IMR-90 (cell line): ENCODE data around the gene C17orf78. TPM values are rescaled to one million over a fixed set of nuclear protein-coding genes. Genes with fewer than 3 reads are reported as not detected.
"Not testable (repeated sequence)": the region's sequence is repeated elsewhere in the genome, so short reads cannot be mapped to it uniquely, and the experiment has no call there.

ENCODE experiments used
- ATAC-seq: fragments of 200-7000 bp; cut with Tn5 transposase; 2 replicates; pipeline ENCODE4 v1.9.1; 2020; ENCODE audit warnings: low read depth, mild to moderate bottlenecking, moderate library complexity
- BruUV-seq: library from RNA; stranded (reverse); fragments of 400-500 nt; replicated peaks from 2 replicates; lab custom pipeline; 2021; lab: Mats Ljungman, UMichigan
- CTCF ChIA-PET: fragments of 300-600 bp; formaldehyde crosslinking; extraction: SDS; loops from one replicate; lab custom pipeline; 2021; ENCODE audit warnings: antibody characterized with exemption; lab: Yijun Ruan, JAX
- POLR2A ChIA-PET: fragments of 300-600 bp; sonication (Branson Sonifier 250); formaldehyde crosslinking; loops from one replicate; lab custom pipeline; 2022; ENCODE audit warnings: antibody characterized with exemption; ENCODE audit not compliant: unreplicated experiment; lab: Charles Lee
- DNase-seq: peaks from one replicate; pipeline ENCODE4 v3.0.0; 2013
- H2AFZ ChIP-seq: replicated peaks from 2 replicates; pipeline ENCODE3; 2013; ENCODE audit warnings: low read length, mild to moderate bottlenecking; ENCODE audit not compliant: poor library complexity
- H2AK5ac ChIP-seq: 2 replicates; pipeline ENCODE4 v1.6.1; 2013; ENCODE audit warnings: low read depth, low read length, inconsistent platforms
- H2AK9ac ChIP-seq: replicated peaks from 2 replicates; pipeline ENCODE3; 2013; ENCODE audit warnings: mild to moderate bottlenecking, low read depth, low read length, moderate library complexity; ENCODE audit not compliant: poor library complexity
- H2BK120ac ChIP-seq: 2 replicates; pipeline ENCODE4 v1.6.1; 2013; ENCODE audit warnings: low read depth, low read length, inconsistent platforms
- H2BK15ac ChIP-seq: 3 replicates; pipeline ENCODE4 v1.6.1; 2013; ENCODE audit warnings: low read depth, low read length, inconsistent platforms
- H2BK20ac ChIP-seq: 2 replicates; pipeline ENCODE4 v1.6.1; 2013; ENCODE audit warnings: low read depth, mild to moderate bottlenecking, inconsistent platforms, low read length, moderate library complexity
- H2BK5ac ChIP-seq: 2 replicates; pipeline ENCODE4 v1.6.1; 2013; ENCODE audit warnings: mild to moderate bottlenecking, low read depth, low read length, inconsistent platforms; ENCODE audit not compliant: poor library complexity, severe bottlenecking
- H3K14ac ChIP-seq: replicated peaks from 2 replicates; pipeline ENCODE4 v1.6.1; 2013; ENCODE audit warnings: low read depth, low read length, inconsistent platforms
- H3K18ac ChIP-seq: 2 replicates; pipeline ENCODE4 v1.6.1; 2013; ENCODE audit warnings: low read depth, low read length, control low read depth
- H3K23ac ChIP-seq: 2 replicates; pipeline ENCODE4 v1.6.1; 2013; ENCODE audit warnings: low read depth, low read length, inconsistent platforms
- H3K27ac ChIP-seq: 2 replicates; pipeline ENCODE4 v1.5.1; 2013; ENCODE audit warnings: mild to moderate bottlenecking, control low read depth, low read length; ENCODE audit not compliant: insufficient read depth
- H3K27me3 ChIP-seq: 2 replicates; pipeline ENCODE4 v1.6.1; 2013; ENCODE audit warnings: low read length; ENCODE audit not compliant: control insufficient read depth, insufficient read depth
- H3K36me3 ChIP-seq: 2 replicates; pipeline ENCODE4 v1.6.1; 2013; ENCODE audit warnings: low read length, mixed read lengths; ENCODE audit not compliant: control insufficient read depth, insufficient read depth
- H3K4ac ChIP-seq: 2 replicates; pipeline ENCODE4 v1.6.1; 2013; ENCODE audit warnings: low read depth, low read length, inconsistent platforms
- H3K4me1 ChIP-seq: 2 replicates; pipeline ENCODE4 v1.6.1; 2013; ENCODE audit warnings: low read length, mixed read lengths; ENCODE audit not compliant: control insufficient read depth, insufficient read depth
- H3K4me2 ChIP-seq: 2 replicates; pipeline ENCODE4 v1.6.1; 2013; ENCODE audit warnings: low read depth, mild to moderate bottlenecking, control low read depth, low read length, moderate library complexity
- H3K4me3 ChIP-seq: 2 replicates; pipeline ENCODE4 v1.5.1; 2013; ENCODE audit warnings: low read depth, mild to moderate bottlenecking, control low read depth, low read length, moderate library complexity; ENCODE audit not compliant: insufficient read depth
- H3K56ac ChIP-seq: 2 replicates; pipeline ENCODE4 v1.6.1; 2013; ENCODE audit warnings: low read length, inconsistent platforms; ENCODE audit not compliant: insufficient read depth; ENCODE audit errors: extremely low read depth
- H3K79me1 ChIP-seq, 2 experiments: 2 replicates each; pipeline ENCODE4 v1.6.1; 2013; ENCODE audit warnings: low read length in 2 of 2, inconsistent platforms in 1 of 2, low read depth in 1 of 2
- H3K9ac ChIP-seq: 2 replicates; pipeline ENCODE4 v1.6.1; 2013; ENCODE audit warnings: low read depth, low read length, control low read depth
- H3K9me1 ChIP-seq: 2 replicates; pipeline ENCODE4 v1.6.1; 2013; ENCODE audit warnings: low read length, inconsistent platforms; ENCODE audit not compliant: insufficient read depth
- H3K9me3 ChIP-seq: 2 replicates; pipeline ENCODE4 v1.6.1; 2013; ENCODE audit warnings: low read length; ENCODE audit not compliant: control insufficient read depth, insufficient read depth
- H4K20me1 ChIP-seq: 2 replicates; pipeline ENCODE4 v1.6.1; 2013; ENCODE audit warnings: low read length, inconsistent platforms; ENCODE audit not compliant: insufficient read depth
- H4K5ac ChIP-seq: 2 replicates; pipeline ENCODE4 v1.6.1; 2013; ENCODE audit warnings: mild to moderate bottlenecking, low read depth, low read length, control low read depth
- H4K8ac ChIP-seq, 2 experiments: 2 replicates each; pipeline ENCODE4 v1.6.1; 2013; ENCODE audit warnings: low read depth in 2 of 2, low read length in 2 of 2, control low read depth in 1 of 2, inconsistent platforms in 1 of 2
- H4K91ac ChIP-seq: 2 replicates; pipeline ENCODE4 v1.6.1; 2013; ENCODE audit warnings: low read depth, low read length, inconsistent platforms; ENCODE audit not compliant: insufficient read depth
- CHD1 ChIP-seq: IDR thresholded peaks from 2 replicates; pipeline ENCODE4 v1.6.1; 2012; ENCODE audit warnings: low read depth, low read length, improper control_type of control experiment
- WGBS, 2 experiments: methylation state at CpG; one replicate each; pipeline versions ENCODE4 v1.1.5 to v1.1.7; 2013; ENCODE audit warnings: missing lambda C conversion rate in 2 of 2; ENCODE audit not compliant: insufficient read length in 1 of 2; ENCODE audit errors: extremely low coverage in 2 of 2; 5-methylcytosine and 5-hydroxymethylcytosine counted together
- dilution Hi-C: fragments of 300-500 bp; cut with HindIII; formaldehyde crosslinking; loops from one replicate; pipeline ENCODE4 v1.14.3; 2018; ENCODE audit warnings: low sequenced_read_pairs; ENCODE audit not compliant: unreplicated experiment
- in situ Hi-C: fragments of 300-500 bp; cut with MboI; formaldehyde crosslinking; loops from 3 replicates; pipeline ENCODE4 v1.14.3; 2019; ENCODE audit warnings: low sequenced_read_pairs, inconsistent platforms, mixed read lengths
- intact Hi-C: fragments of 100-400 bp; cut with micrococcal nuclease; formaldehyde crosslinking; loops from 2 replicates; pipeline ENCODE4 v1.10.0; 2022
- polyA plus RNA-seq, 3 experiments: library from polyadenylated mRNA; depleted of rRNA; stranded (reverse); fragments of >200 nt; gene quantifications; 2 replicates each; pipeline ENCODE4 v1.2.3, GENCODE V29; 2012; ENCODE audit warnings: low replicate concordance in 1 of 3
- total RNA-seq: library from RNA; depleted of rRNA; stranded (reverse); fragments of >200 nt; gene quantifications from 2 replicates; pipeline ENCODE4 v1.2.3, GENCODE V29; 2012
- TF ChIP-seq, protein P1 (sequence below): fragments of 150-350 bp; IDR thresholded peaks from 2 replicates; pipeline ENCODE4 v1.6.1; 2017; ENCODE audit warnings: mild to moderate bottlenecking, antibody characterized with exemption, low read length, low read depth

The C17orf78 gene
- total and polyA plus RNA-seq, 2 of the 4 experiments (the other 2 are of a cell fraction), result not detected

DNA sequence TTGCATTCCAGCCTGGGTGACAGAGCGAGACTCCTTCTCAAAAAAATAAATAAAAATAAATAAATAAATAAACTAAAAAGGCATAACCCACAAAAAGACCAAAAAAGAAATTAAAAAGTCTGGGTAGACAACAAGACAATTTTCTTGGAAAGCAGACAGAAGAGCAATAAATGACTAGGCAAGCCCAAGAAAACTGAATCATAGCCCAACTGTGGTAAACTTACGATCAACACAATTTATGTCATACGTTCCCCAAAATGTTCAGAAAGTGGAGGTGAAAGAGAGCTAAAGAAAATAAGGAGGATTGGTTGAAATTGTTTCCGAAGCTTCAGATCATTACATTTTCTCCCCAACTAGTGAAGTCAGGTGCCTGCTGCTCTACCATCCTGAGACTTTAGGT, 31.3 kb upstream of the C17orf78 start:
- Histone ChIP-seq H3K4ac (no peak overlapping the region), H3K56ac (no peak overlapping the region), H3K79me1 (peaks cover 3 to 31% of the 10 kb centered on the region in 2 experiments; a peak in 3 of 4 replicates), H3K36me3 (0 out of 2 replicates have a peak, but pooled peaks cover 3% of the 10 kb centered on the region), H2AK9ac (no peak overlapping the region), H3K14ac (no peak overlapping the region), H3K9me1 (0 out of 2 replicates have a peak, but pooled peaks cover 3% of the 10 kb centered on the region), H3K9me3 (no peaks in the 10 kb centered on the region), H3K4me2 (no peak overlapping the region), H2BK5ac (no peak overlapping the region), H4K5ac (no peak overlapping the region), H3K4me3 (no peak overlapping the region), H3K27me3 (no peaks in the 10 kb centered on the region), H3K9ac (no peak overlapping the region), H2AK5ac (no peak overlapping the region), H4K20me1 (no peaks in the 10 kb centered on the region; the same call in 1 of the 2 replicates), H3K27ac (no peak overlapping the region), H2BK20ac (no peak overlapping the region), H3K23ac (no peak overlapping the region), H4K8ac (no peak overlapping the region), H2AFZ (no peak overlapping the region), H4K91ac (no peak overlapping the region), H3K18ac (no peak overlapping the region), H3K4me1 (no peaks in the 10 kb centered on the region), H2BK15ac (no peak overlapping the region), H2BK120ac (no peak overlapping the region)
- ChIA-PET CTCF (no interaction called here), POLR2A (no interaction called here)
- DNase-seq (no peak), ATAC-seq (no peak)
- dilution Hi-C loops (no loop called here), intact Hi-C loops (no loop called here), in situ Hi-C loops (no loop called here)
- WGBS, 2 experiments, result no CpG with 5 or more reads among the region's 4 CpGs
- TF ChIP-seq CHD1, result no peak
- TF ChIP-seq, protein P1, sequence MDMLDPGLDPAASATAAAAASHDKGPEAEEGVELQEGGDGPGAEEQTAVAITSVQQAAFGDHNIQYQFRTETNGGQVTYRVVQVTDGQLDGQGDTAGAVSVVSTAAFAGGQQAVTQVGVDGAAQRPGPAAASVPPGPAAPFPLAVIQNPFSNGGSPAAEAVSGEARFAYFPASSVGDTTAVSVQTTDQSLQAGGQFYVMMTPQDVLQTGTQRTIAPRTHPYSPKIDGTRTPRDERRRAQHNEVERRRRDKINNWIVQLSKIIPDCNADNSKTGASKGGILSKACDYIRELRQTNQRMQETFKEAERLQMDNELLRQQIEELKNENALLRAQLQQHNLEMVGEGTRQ, result no peak
- BruUV-seq, result no TSS peak

DNA sequence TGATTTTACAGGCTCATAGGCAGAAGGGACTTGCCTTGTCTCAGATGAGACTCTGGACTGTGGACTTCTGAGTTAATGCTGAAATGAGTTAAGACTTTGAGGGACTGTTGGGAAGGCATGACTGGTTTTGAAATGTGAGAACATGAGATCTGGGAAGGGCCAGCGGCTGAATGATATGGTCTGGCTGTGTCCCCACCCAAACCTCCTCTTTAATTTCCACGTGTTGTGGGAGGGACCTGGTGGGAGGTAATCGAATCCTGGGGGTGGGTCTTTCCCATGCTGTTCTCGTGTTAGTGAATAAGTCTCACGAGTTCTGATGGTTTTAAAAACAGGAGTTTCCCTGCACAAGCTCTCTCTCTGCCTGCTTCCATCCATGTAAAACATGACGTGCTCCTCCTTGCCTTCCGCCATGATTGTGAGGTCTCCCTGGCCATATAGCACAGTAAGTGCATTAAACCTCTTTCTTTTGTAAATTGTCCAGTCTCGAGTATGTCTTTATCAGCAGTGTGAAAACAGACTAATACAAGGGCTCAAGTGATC, 28.9 kb upstream of the C17orf78 start:
- H4K20me1 ChIP-seq, H3K18ac ChIP-seq, H3K4me3 ChIP-seq, H3K9me1 ChIP-seq, H2BK15ac ChIP-seq, in situ Hi-C loops, H2BK20ac ChIP-seq, ATAC-seq, CTCF ChIA-PET, H3K9me3 ChIP-seq, H2AFZ ChIP-seq, H3K23ac ChIP-seq, H3K4me1 ChIP-seq, H3K4me2 ChIP-seq, H2BK120ac ChIP-seq, dilution Hi-C loops, intact Hi-C loops, H2AK9ac ChIP-seq, H4K8ac ChIP-seq, H4K5ac ChIP-seq, H3K56ac ChIP-seq, H3K27ac ChIP-seq, H3K27me3 ChIP-seq, H4K91ac ChIP-seq, H2AK5ac ChIP-seq, POLR2A ChIA-PET, H3K9ac ChIP-seq, H2BK5ac ChIP-seq, H3K14ac ChIP-seq, H3K4ac ChIP-seq, BruUV-seq, H3K36me3 ChIP-seq, DNase-seq: not testable (repeated sequence)
- 100% methylated on average over 1 of the region's 8 CpGs; no CpG with 5 or more reads in 1 of the 2 experiments for WGBS, 2 experiments
- H3K79me1 ChIP-seq, result peaks cover 7 to 34% of the 10 kb centered on the region in 2 experiments
